ENCODE results near the gene LOXHD1.

The LOXHD1 gene

GRCh38 chr18:46627136-46627535 is 29.9 kb downstream of the LOXHD1 start:
- ATAC-seq (replicated peaks) (no peak), DNase-seq (no peak)
- Mint-ChIP-seq H3K27me3 (peaks cover 7 to 28% of the 10 kb centered on the region in 2 donors), H3K27ac (no peak overlapping the region), H3K9me3 (peaks cover 0 to 2% of the 10 kb centered on the region in 2 donors), H3K36me3 (no peaks in the 10 kb centered on the region), H3K4me3 (no peak overlapping the region), H3K4me1 (peaks cover 3 to 9% of the 10 kb centered on the region in 2 donors)

GRCh38 chr18:46625069-46625468 is 32.0 kb downstream of the LOXHD1 start:
- no peak for ATAC-seq (replicated peaks)
- no peaks in the 10 kb centered on the region for H3K36me3 Mint-ChIP-seq
- no peaks in the 10 kb centered on the region for H3K9me3 Mint-ChIP-seq
- H3K4me3 Mint-ChIP-seq: no peak overlapping the region
- no peak for DNase-seq
- peaks cover 3 to 9% of the 10 kb centered on the region in 2 donors for H3K4me1 Mint-ChIP-seq
- H3K27me3 Mint-ChIP-seq: peaks cover 9 to 15% of the 10 kb centered on the region in 2 donors
- H3K27ac Mint-ChIP-seq: no peak overlapping the region

- ATAC-seq (replicated peaks): no peak
- H3K4me1 Mint-ChIP-seq: peaks cover 3 to 9% of the 10 kb centered on the region in 2 donors
- no peaks in the 10 kb centered on the region for H3K36me3 Mint-ChIP-seq
- H3K27me3 Mint-ChIP-seq: peaks cover 10 to 18% of the 10 kb centered on the region in 2 donors
- no peak for DNase-seq
- H3K4me3 Mint-ChIP-seq: no peak overlapping the region
- no peak overlapping the region for H3K27ac Mint-ChIP-seq
- no peaks in the 10 kb centered on the region for H3K9me3 Mint-ChIP-seq
Measured at GRCh38 chr18:46624127-46624526, 32.9 kb downstream of the LOXHD1 start.

- ATAC-seq (replicated peaks): peak in 1 of 2 donors; percentile 19
- Mint-ChIP-seq H3K9me3 (no peaks in the 10 kb centered on the region), H3K36me3 (no peaks in the 10 kb centered on the region), H3K4me3 (no peak overlapping the region), H3K4me1 (peaks cover 3 to 9% of the 10 kb centered on the region in 2 donors), H3K27ac (no peak overlapping the region), H3K27me3 (peaks cover 10 to 21% of the 10 kb centered on the region in 2 donors)
- DNase-seq: no peak
Measured at GRCh38 chr18:46623541-46623940, 33.5 kb downstream of the LOXHD1 start.

GRCh38 chr18:46622999-46623398 is 34.0 kb downstream of the LOXHD1 start:
- Mint-ChIP-seq H3K36me3 (no peaks in the 10 kb centered on the region), H3K4me1 (peaks cover 3 to 9% of the 10 kb centered on the region in 2 donors), H3K9me3 (no peaks in the 10 kb centered on the region), H3K4me3 (no peak overlapping the region), H3K27me3 (peaks cover 10 to 16% of the 10 kb centered on the region in 2 donors), H3K27ac (no peak overlapping the region)
- peak in 1 of 2 donors; percentile 29 for ATAC-seq (replicated peaks)
- DNase-seq: no peak

GRCh38 chr18:46622451-46622850 is 34.6 kb downstream of the LOXHD1 start:
- Mint-ChIP-seq H3K36me3 (no peaks in the 10 kb centered on the region), H3K4me3 (no peak overlapping the region), H3K27me3 (peaks cover 10 to 11% of the 10 kb centered on the region in 2 donors), H3K9me3 (no peaks in the 10 kb centered on the region), H3K27ac (no peak overlapping the region), H3K4me1 (peaks cover 3 to 9% of the 10 kb centered on the region in 2 donors)
- ATAC-seq (replicated peaks) (no peak), DNase-seq (no peak)

- Mint-ChIP-seq H3K27me3 (peaks cover 10 to 16% of the 10 kb centered on the region in 2 donors), H3K4me1 (peaks cover 3 to 9% of the 10 kb centered on the region in 2 donors), H3K4me3 (no peak overlapping the region), H3K36me3 (no peaks in the 10 kb centered on the region), H3K27ac (no peak overlapping the region), H3K9me3 (no peaks in the 10 kb centered on the region)
- DNase-seq (no peak), ATAC-seq (replicated peaks) (no peak)
Measured at GRCh38 chr18:46621871-46622270, 35.1 kb downstream of the LOXHD1 start.

- Mint-ChIP-seq H3K27ac (no peak overlapping the region), H3K36me3 (no peaks in the 10 kb centered on the region), H3K9me3 (no peaks in the 10 kb centered on the region), H3K27me3 (peaks cover 14 to 22% of the 10 kb centered on the region in 2 donors), H3K4me3 (no peak overlapping the region), H3K4me1 (peaks cover 3 to 9% of the 10 kb centered on the region in 2 donors)
- DNase-seq (no peak), ATAC-seq (replicated peaks) (no peak)
Measured at GRCh38 chr18:46621111-46621766, 35.8 kb downstream of the LOXHD1 start.

- H3K4me1 Mint-ChIP-seq: peaks cover 3 to 9% of the 10 kb centered on the region in 2 donors
- no peak overlapping the region for H3K4me3 Mint-ChIP-seq
- H3K27me3 Mint-ChIP-seq: peaks cover 12 to 17% of the 10 kb centered on the region in 2 donors
- no peak overlapping the region for H3K27ac Mint-ChIP-seq
- ATAC-seq (replicated peaks): no peak
- H3K9me3 Mint-ChIP-seq: no peaks in the 10 kb centered on the region
- no peak for DNase-seq
- no peaks in the 10 kb centered on the region for H3K36me3 Mint-ChIP-seq
Measured at GRCh38 chr18:46619559-46619958, 37.5 kb downstream of the LOXHD1 start.

- Mint-ChIP-seq H3K36me3 (no peaks in the 10 kb centered on the region), H3K4me1 (no peaks in the 10 kb centered on the region), H3K27me3 (peaks cover 11 to 20% of the 10 kb centered on the region in 2 donors), H3K4me3 (no peak overlapping the region), H3K27ac (no peak overlapping the region), H3K9me3 (no peaks in the 10 kb centered on the region)
- no peak for ATAC-seq (replicated peaks)
- DNase-seq: no peak
Measured at GRCh38 chr18:46615720-46616119, 41.3 kb downstream of the LOXHD1 start.

GRCh38 chr18:46609048-46609447 is 48.0 kb downstream of the LOXHD1 start:
- ATAC-seq (replicated peaks): no peak
- no peak for DNase-seq
- no peak overlapping the region for H3K4me3 Mint-ChIP-seq
- H3K4me1 Mint-ChIP-seq: no peaks in the 10 kb centered on the region
- H3K27me3 Mint-ChIP-seq: peaks cover 10% of the 10 kb centered on the region in 2 donors
- H3K36me3 Mint-ChIP-seq: no peaks in the 10 kb centered on the region
- no peaks in the 10 kb centered on the region for H3K9me3 Mint-ChIP-seq
- H3K27ac Mint-ChIP-seq: no peak overlapping the region

GRCh38 chr18:46607926-46608325 is 49.1 kb downstream of the LOXHD1 start:
- Mint-ChIP-seq H3K36me3 (no peaks in the 10 kb centered on the region), H3K4me1 (no peaks in the 10 kb centered on the region), H3K27me3 (peaks cover 15 to 16% of the 10 kb centered on the region in 2 donors), H3K4me3 (no peak overlapping the region), H3K9me3 (no peaks in the 10 kb centered on the region), H3K27ac (no peak overlapping the region)
- no peak for ATAC-seq (replicated peaks)
- DNase-seq: no peak

GRCh38 chr18:46601141-46601805 is 55.7 kb downstream of the LOXHD1 start:
- Mint-ChIP-seq H3K27me3 (peaks cover 14 to 20% of the 10 kb centered on the region in 2 donors), H3K4me3 (no peak overlapping the region), H3K4me1 (peaks cover 0 to 1% of the 10 kb centered on the region in 2 donors), H3K27ac (no peak overlapping the region), H3K9me3 (no peaks in the 10 kb centered on the region), H3K36me3 (no peaks in the 10 kb centered on the region)
- DNase-seq (no peak), ATAC-seq (replicated peaks) (no peak)

GRCh38 chr18:46596119-46596518 is 60.9 kb downstream of the LOXHD1 start:
- DNase-seq (no peak), ATAC-seq (replicated peaks) (no peak)
- no peaks in the 10 kb centered on the region for H3K4me1 Mint-ChIP-seq
- no peaks in the 10 kb centered on the region for H3K36me3 Mint-ChIP-seq
- H3K4me3 Mint-ChIP-seq: no peak overlapping the region
- no peak overlapping the region for H3K27ac Mint-ChIP-seq
- H3K9me3 Mint-ChIP-seq: no peaks in the 10 kb centered on the region
- peaks cover 16 to 26% of the 10 kb centered on the region in 2 donors for H3K27me3 Mint-ChIP-seq

- Mint-ChIP-seq H3K9me3 (no peaks in the 10 kb centered on the region), H3K27me3 (peaks cover 15 to 30% of the 10 kb centered on the region in 2 donors), H3K27ac (no peak overlapping the region), H3K4me1 (no peaks in the 10 kb centered on the region), H3K4me3 (no peak overlapping the region), H3K36me3 (no peaks in the 10 kb centered on the region)
- ATAC-seq (replicated peaks): no peak
- DNase-seq: no peak
Measured at GRCh38 chr18:46591783-46592391, 65.1 kb downstream of the LOXHD1 start.
